DLD1 (cell line): ENCODE measurements around the gene IL17RA.

Experiments used
- in situ Hi-C: cut with HindIII; loops from 2 replicates; pipeline ENCODE4 v1.10.0; 2017; ENCODE audit warnings: low sequenced_read_pairs

The IL17RA gene

DNA sequence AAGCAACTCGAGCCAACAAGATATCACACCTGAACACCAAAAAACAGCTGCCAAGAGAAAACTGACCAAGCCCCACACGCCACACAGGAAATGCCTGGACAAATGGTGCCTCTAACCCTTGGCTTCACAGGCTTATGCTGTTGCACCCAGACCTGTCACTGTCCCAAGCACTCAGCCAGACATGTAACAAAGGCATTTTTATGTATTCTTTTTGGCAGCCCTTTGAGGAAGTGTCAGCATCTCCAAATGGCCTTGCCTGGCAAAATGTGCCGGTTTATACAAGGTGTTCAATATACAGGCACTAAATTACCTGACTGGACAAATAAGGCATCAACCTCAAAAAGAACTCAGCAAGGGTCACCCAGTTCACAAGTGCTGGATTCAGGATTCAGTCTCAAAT lies 68.2 kb downstream of the IL17RA start:
- in situ Hi-C loops: no loop called here

DNA sequence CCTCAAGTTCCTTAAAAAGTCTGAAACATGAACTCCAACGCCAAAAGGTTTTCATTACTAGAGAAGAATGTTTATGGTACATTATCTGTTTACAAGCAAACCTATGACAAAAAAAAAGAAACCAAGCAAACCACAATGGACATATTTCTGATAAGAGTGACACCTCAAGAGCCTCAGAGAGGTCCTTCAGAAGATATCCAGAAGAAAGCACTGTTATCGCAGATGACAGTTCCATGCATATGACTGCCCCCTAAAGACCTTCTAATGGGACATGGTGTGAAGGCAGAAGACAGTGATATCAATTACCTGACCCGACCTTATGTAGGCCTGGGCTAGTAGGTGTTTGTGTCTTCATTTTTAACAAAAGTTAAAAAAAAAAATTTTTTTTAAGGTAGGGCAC lies 71.1 kb downstream of the IL17RA start:
- in situ Hi-C loops: no loop called here

DNA sequence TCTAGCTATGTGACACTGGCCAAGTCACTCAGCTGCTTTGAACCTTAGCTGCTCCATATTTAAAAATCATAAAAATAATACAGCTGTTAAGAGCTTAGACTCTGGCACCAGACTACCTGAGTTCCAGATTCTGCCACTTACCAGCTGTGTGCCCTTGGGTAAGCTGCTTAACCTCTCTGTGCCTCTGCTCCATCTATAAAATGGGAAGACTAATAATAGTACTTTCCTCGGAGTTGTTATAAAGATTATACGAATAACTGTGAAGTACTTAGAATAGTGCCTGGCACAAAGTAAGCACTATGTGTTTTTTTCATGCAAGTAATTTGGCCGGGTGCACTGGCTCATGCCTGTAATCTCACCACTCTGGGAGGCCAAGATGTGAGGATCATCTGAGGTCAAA lies 72.9 kb downstream of the IL17RA start:
- in situ Hi-C loops: no loop called here

DNA sequence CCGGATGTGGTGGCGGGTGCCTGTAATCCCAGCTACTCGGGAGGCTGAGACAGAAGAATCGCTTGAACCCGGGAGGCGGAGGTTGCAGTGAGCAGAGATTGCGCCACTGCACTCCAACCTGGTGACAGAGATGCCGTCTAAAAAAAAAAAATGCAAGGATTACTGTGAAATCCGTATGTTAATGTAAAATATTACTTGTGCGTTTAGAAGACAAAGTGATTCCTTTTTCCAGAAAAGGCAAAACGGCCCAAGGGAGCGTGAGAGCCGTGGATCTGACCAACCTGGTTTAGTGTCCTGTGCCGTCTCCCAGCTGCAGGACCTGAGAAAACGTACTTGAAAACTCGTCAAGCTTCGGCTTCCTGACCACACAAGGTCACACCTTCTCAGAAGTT lies 73.4 kb downstream of the IL17RA start:
- in situ Hi-C loops: no loop called here

DNA sequence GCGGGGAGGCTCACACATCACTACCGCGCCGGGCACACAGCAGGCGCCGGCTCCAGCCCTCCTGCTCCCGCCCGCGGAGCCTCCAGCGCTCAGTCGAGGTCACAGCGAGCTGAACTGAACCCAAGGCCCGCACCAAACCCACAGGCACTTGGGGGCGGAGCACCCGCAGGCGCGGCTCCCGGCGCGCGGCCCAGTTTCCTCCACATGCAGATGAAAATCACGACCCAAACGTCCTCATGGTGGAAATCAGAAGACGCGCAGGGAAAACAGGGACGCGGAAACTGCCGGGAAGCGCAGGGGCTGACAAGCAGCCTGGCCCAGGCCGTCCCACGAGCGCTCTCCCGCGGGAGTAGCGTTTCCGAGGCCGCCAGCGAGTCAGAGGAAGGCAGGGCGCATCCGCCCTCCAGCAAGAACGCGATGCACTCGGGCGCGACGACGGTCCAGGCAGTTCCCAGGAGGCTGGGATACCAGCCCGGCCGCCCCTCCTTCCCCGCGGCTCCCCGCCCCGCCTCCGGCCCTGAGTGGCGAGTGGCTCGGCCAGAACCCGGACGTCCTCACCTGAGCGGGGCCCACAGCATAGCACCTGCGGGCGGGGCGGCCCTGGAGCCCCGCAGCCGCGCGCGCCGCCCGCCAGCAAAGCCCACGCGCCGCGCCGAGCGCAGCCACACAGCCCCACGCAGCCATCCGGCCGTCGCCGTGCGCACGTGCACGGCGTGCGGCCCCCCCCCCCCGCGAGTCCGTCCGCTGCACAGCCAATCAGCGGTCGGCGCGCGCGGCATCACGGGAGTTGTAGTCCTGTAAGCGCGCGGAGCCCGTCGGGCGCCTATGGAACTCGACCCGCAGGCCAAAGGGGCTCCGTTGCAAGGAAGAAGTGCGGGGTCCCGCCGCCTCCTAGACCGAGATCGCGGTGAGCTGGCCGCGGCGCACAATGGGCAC lies 74.0 kb downstream of the IL17RA start, which contains the start of gene HDHD5:
Gene HDHD5 (minus strand): TSS at position 710 of the 936 bp plus-strand sequence. CDS start 26 bp downstream, at position 684.
- in situ Hi-C loops: no loop called here

DNA sequence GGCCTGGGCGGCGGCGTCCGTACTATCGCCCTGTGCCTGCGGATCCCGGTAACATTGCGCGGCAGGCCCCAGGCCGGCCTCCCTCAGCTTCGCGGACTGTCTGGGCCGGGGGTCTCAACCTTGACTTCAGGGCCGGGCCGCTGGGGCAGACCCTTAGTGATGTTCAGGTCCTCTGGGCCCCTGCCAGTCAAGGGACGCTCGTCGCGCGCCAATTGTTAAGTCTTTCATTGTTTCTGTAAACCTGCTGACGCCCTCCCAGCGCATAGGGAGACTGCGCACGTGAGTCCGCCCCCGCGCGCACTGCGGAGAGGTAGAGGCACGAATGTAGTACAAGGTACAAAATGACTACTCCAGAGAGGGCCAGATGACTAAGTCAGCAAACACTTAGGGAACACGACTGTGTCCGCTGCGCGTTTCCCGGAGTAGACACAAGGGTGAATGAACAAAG lies 74.7 kb downstream of the IL17RA start:
- in situ Hi-C loops: no loop called here

DNA sequence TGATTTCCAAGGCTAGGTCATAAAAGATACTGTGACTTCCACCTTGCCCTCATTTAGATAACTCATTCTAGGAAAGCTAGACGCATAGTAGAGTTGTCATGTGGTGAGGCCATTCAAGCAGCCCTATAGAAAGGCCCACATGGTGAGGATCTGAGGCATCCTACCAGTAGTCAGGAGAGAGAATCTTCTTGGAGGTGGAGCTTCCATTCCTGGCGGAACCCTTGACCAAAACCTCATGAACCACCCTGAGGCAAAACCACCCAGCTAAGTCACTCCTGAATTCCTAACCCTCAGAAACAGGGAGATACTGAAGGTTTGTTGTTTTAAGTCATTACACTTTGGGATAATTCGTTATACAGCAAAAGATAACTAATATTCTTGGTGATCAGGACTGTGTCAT lies 77.2 kb downstream of the IL17RA start:
- in situ Hi-C loops: no loop called here

DNA sequence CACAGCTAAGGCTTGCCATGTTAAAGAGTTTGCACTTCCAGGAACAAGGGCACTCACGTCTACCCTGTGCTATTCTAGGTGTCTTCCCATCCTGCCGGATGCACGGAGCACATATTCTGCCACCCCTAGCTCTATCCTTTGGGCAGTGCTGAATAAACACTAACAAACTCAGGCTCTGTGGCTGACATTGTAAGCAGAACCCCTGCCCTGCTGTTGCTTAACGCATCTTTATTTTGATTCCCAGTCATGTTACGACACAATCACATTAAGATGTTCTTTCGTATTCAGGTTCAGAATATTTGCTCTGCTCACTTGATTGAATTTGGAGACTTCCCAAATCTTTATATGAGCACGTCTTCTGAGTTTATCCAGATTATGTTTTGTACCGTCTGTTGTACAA lies 77.9 kb downstream of the IL17RA start:
- in situ Hi-C loops: no loop called here

DNA sequence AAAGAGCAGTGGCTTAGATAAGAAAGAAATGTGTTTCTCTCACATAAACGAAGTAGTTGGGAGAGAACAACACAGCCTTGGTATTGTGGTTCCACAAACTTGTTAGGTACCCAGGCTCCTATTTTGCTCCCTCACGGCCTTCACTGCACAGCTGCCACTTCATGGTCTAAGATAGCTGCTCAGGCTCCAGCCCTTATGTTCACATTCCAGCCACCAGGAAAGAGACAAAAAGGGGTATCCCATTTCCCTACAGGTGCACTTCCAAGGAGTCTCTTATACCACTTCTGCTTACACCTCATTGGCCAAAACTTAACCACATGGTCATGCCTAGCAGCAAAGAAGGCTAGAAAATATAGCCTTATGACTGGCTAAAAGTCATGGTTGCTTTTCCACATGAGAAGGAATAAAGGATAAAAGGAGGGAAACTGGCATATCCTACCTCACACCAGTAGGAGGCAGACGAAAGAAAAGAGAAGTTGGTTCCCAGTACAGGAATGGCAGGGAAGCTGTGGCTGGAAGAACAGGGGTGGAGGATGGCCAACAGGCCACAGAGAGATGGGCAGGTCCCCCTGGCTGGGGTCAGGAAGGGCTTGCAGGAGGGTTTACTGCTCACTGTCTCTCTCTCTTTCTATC lies 79.7 kb downstream of the IL17RA start:
- in situ Hi-C loops: no loop called here
